ENCODE measurements around the gene TBL2. TPM values are rescaled to one million over a fixed set of nuclear protein-coding genes. Genes with fewer than 3 reads are reported as not detected.
A peak's percentile ranks its signal among the peaks of the same experiment; 100 is the strongest.
"Not testable (repeated sequence)": the region's sequence is repeated elsewhere in the genome, so short reads cannot be mapped to it uniquely, and the experiment has no call there.

The TBL2 gene
- total RNA-seq, 4 donors from 2014 or later = 14.4 to 32.9 (median 22.0) TPM

GRCh38 chr7:73593207-73594045 lies 15.0 kb upstream of the TBL2 start:
- Histone ChIP-seq H3K9me3 (no peaks in the 10 kb centered on the region), H3K36me3 (peaks cover 0 to 4% of the 10 kb centered on the region in 2 donors), H3K27me3 (no peaks in the 10 kb centered on the region), H3K4me1 (no peaks in the 10 kb centered on the region), H3K27ac (no peak overlapping the region), H3K4me3 (no peak overlapping the region)
- ATAC-seq (peak in 1 of 2 donors; percentile 11), DNase-seq (no peak)
- intact Hi-C loops (cut with DNase I; ENCODE audit: low total_unique reads) = no loop called here
- in situ Hi-C loops (cut with MboI; ENCODE audit: low sequenced_read_pairs in 4 of 4) = no loop called here
- TF ChIP-seq POLR2A (IDR thresholded peaks at IDR 0.05) = no peak
- TF ChIP-seq CTCF (IDR thresholded peaks at IDR 0.05 in 4 of 5, conservative IDR thresholded peaks at IDR 0.05 in 1 of 5) = no peak

GRCh38 chr7:73586911-73587310 lies 8.5 kb upstream of the TBL2 start:
- no peaks in the 10 kb centered on the region for H3K27me3 ChIP-seq
- in situ Hi-C loops (cut with MboI; ENCODE audit: low sequenced_read_pairs in 4 of 4) = no loop called here
- H3K4me3 ChIP-seq = no peak overlapping the region
- no peak for TF ChIP-seq CTCF (IDR thresholded peaks at IDR 0.05 in 4 of 5, conservative IDR thresholded peaks at IDR 0.05 in 1 of 5)
- TF ChIP-seq POLR2A (IDR thresholded peaks at IDR 0.05) = no peak
- DNase-seq (no peak), ATAC-seq (no peak)
- H3K27ac ChIP-seq = no peak overlapping the region
- intact Hi-C loops (cut with DNase I; ENCODE audit: low total_unique reads) = no loop called here
- H3K36me3 ChIP-seq = no peaks in the 10 kb centered on the region
- no peaks in the 10 kb centered on the region for H3K9me3 ChIP-seq
- H3K4me1 ChIP-seq = peaks cover 3 to 5% of the 10 kb centered on the region in 2 donors

GRCh38 chr7:73585196-73585595 lies 6.8 kb upstream of the TBL2 start:
- no peaks in the 10 kb centered on the region for H3K27me3 ChIP-seq
- ATAC-seq (peak in 1 of 2 donors; percentile 5), DNase-seq (no peak)
- no peak overlapping the region for H3K27ac ChIP-seq
- no peaks in the 10 kb centered on the region for H3K36me3 ChIP-seq
- H3K9me3 ChIP-seq = no peaks in the 10 kb centered on the region
- peaks cover 3 to 5% of the 10 kb centered on the region in 2 donors for H3K4me1 ChIP-seq
- intact Hi-C loops (cut with DNase I; ENCODE audit: low total_unique reads) = no loop called here
- no peak overlapping the region for H3K4me3 ChIP-seq
- TF ChIP-seq CTCF (IDR thresholded peaks at IDR 0.05 in 4 of 5, conservative IDR thresholded peaks at IDR 0.05 in 1 of 5) (no peak), POLR2A (IDR thresholded peaks at IDR 0.05) (no peak)
- in situ Hi-C loops (cut with MboI; ENCODE audit: low sequenced_read_pairs in 4 of 4) = no loop called here

GRCh38 chr7:73582664-73583202 lies 4.4 kb upstream of the TBL2 start:
- in situ Hi-C loops (cut with MboI; ENCODE audit: low sequenced_read_pairs in 4 of 4) = no loop called here
- H3K27ac ChIP-seq = no peak overlapping the region
- ATAC-seq = no peak
- H3K4me3 ChIP-seq = no peak overlapping the region
- intact Hi-C loops (cut with DNase I; ENCODE audit: low total_unique reads) = no loop called here
- H3K9me3 ChIP-seq = no peaks in the 10 kb centered on the region
- TF ChIP-seq CTCF (IDR thresholded peaks at IDR 0.05 in 4 of 5, conservative IDR thresholded peaks at IDR 0.05 in 1 of 5) (no peak), POLR2A (IDR thresholded peaks at IDR 0.05) (no peak)
- peaks cover 1 to 9% of the 10 kb centered on the region in 2 donors for H3K4me1 ChIP-seq
- H3K36me3 ChIP-seq = no peaks in the 10 kb centered on the region
- no peaks in the 10 kb centered on the region for H3K27me3 ChIP-seq
- no peak for DNase-seq

GRCh38 chr7:73581006-73581405 lies 2.6 kb upstream of the TBL2 start:
- H3K27me3 ChIP-seq; intact Hi-C loops (cut with DNase I; ENCODE audit: low total_unique reads); H3K36me3 ChIP-seq; ATAC-seq; H3K27ac ChIP-seq; H3K9me3 ChIP-seq; DNase-seq; H3K4me3 ChIP-seq; in situ Hi-C loops (cut with MboI; ENCODE audit: low sequenced_read_pairs in 4 of 4): not testable (repeated sequence)
- peaks cover 13 to 18% of the 10 kb centered on the region in 2 donors for H3K4me1 ChIP-seq
